Measurements from ENCODE around the gene STX8. TPM values are rescaled to one million over a fixed set of nuclear protein-coding genes. Genes with fewer than 3 reads are reported as not detected.

Gene STX8
- total and polyA plus RNA-seq, 9 of the 15 experiments (the other 6 are each of a cell fraction or from before 2014, with no cell fraction given) = 14.6 to 42.5 (median 22.1) TPM

DNA sequence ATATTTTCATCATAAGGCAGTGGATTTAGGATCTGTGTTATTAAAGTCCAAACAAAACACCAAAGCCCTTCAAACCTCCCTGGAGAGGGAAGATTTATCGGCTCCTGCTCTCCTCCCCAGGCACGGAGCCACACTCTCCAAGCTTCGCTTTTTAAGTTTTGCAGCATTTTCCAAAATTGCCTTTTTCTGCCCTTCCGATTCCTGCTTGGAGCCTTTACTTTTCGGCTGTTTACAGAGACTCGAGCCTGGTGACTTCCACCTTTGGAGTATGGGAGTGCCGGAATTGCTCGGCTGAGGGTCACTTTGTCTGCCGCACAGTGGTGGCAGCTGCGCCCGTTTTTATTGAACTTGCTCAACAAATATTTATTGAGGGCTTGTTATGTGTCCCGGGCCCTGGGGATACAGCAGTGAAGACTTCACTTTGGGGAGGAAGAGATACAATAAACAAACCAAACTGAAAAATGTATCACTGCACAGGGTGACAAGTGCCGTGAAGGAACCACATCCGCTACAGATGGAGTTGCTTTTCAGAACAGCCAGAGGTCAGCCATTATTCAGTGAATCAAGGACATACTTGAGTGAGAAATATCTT is 368.8 kb downstream of the STX8 start (continued):
- TF ChIP-seq ARID1B (IDR thresholded peaks at IDR 0.05) (no peak), MAFG (tag; conservative IDR thresholded peaks at IDR 0.05) (no peak), ZNF445 (CRISPR knock-in tag; IDR thresholded peaks at IDR 0.05; ENCODE audit: low read depth) (no peak)
- TF ChIP-seq, protein P1, sequence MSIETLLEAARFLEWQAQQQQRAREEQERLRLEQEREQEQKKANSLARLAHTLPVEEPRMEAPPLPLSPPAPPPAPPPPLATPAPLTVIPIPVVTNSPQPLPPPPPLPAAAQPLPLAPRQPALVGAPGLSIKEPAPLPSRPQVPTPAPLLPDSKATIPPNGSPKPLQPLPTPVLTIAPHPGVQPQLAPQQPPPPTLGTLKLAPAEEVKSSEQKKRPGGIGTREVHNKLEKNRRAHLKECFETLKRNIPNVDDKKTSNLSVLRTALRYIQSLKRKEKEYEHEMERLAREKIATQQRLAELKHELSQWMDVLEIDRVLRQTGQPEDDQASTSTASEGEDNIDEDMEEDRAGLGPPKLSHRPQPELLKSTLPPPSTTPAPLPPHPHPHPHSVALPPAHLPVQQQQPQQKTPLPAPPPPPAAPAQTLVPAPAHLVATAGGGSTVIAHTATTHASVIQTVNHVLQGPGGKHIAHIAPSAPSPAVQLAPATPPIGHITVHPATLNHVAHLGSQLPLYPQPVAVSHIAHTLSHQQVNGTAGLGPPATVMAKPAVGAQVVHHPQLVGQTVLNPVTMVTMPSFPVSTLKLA (conservative IDR thresholded peaks at IDR 0.05) = no peak
- TF ChIP-seq, protein P2, sequence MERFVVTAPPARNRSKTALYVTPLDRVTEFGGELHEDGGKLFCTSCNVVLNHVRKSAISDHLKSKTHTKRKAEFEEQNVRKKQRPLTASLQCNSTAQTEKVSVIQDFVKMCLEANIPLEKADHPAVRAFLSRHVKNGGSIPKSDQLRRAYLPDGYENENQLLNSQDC (CRISPR knock-in tag; IDR thresholded peaks at IDR 0.05) = no peak

DNA sequence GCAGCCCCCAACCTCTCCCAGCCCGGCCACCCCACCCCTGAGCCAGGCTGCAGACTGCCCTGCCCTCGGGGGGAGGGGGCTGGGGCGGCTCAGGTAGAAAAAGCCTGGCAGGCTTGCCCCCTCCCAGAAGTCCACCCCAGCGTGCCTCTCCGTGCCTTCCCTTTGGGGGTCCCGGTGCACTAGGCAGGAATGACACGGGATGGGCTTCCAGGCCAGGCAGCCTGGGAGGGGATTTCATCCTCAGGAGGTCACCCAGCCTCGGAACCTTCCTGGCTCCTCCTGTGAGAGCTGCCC is 369.3 kb downstream of the STX8 start:
- no peak for DNase-seq (ENCODE audit: extremely low read depth in 1 of 4, low spot score in 3 of 4)
- no peaks in the 10 kb centered on the region for H4K20me1 ChIP-seq (replicated peaks; ENCODE audit: control insufficient read depth, insufficient read depth, low read length)
- no peaks in the 10 kb centered on the region for H3K9me3 ChIP-seq (replicated peaks; ENCODE audit: control insufficient read depth, insufficient read depth, low read depth, low read length)
- FAIRE-seq = no peak
- no peak overlapping the region for H3K4me3 ChIP-seq
- H3K4me1 ChIP-seq (replicated peaks in 1 of 2; ENCODE audit: control insufficient read depth in 2 of 2, insufficient read depth in 2 of 2, low read length in 2 of 2) = no peaks in the 10 kb centered on the region
- intact Hi-C loops (cut with micrococcal nuclease) = no loop called here
- H2AFZ ChIP-seq (ENCODE audit: low read depth, low read length) = no peak overlapping the region
- no peaks in the 10 kb centered on the region for H3K9me1 ChIP-seq (ENCODE audit: control insufficient read depth, insufficient read depth, low read length)
- TF ChIP-seq POLR2AphosphoS5 (IDR thresholded peaks at IDR 0.05; ENCODE audit: control insufficient read depth, insufficient read depth, low read depth, low read length) = no peak
- TF ChIP-seq KDM4B (IDR thresholded peaks at IDR 0.05; ENCODE audit: borderline replicate concordance in 2 of 2, low read depth in 1 of 2) = no peak
- TF ChIP-seq BRF1 (IDR thresholded peaks at IDR 0.05; ENCODE audit: borderline replicate concordance, extremely low read depth, insufficient read length) = no peak
- TF ChIP-seq POLR2H (tag; IDR thresholded peaks at IDR 0.05; ENCODE audit: low read depth) = no peak
- no peak for TF ChIP-seq FOXP1 (CRISPR knock-in tag; IDR thresholded peaks at IDR 0.05)
- TF ChIP-seq, protein P3, sequence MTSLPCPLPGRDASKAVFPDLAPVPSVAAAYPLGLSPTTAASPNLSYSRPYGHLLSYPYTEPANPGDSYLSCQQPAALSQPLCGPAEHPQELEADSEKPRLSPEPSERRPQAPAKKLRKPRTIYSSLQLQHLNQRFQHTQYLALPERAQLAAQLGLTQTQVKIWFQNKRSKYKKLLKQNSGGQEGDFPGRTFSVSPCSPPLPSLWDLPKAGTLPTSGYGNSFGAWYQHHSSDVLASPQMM (CRISPR knock-in tag; IDR thresholded peaks at IDR 0.05) = no peak
- no peak for TF ChIP-seq ZNF12 (CRISPR knock-in tag; IDR thresholded peaks at IDR 0.05)
- TF ChIP-seq TSC22D4 (tag; IDR thresholded peaks at IDR 0.05) = no peak
- TF ChIP-seq DMBX1 (CRISPR knock-in tag; IDR thresholded peaks at IDR 0.05; ENCODE audit: borderline replicate concordance) = no peak
- TF ChIP-seq MCM5 (IDR thresholded peaks at IDR 0.05; ENCODE audit: low read depth) = no peak
- H3K27ac ChIP-seq (ENCODE audit: extremely low read depth, low read depth, low read length) = no peak overlapping the region
- no TSS peak for BruUV-seq (replicated peaks)
- ChIA-PET POLR2A (no interaction called here), CTCF (ENCODE audit: low intra/inter-chr PET ratio) (no interaction called here)
- in situ Hi-C loops (cut with MboI) = no loop called here
- no peak overlapping the region for H3K9ac ChIP-seq (ENCODE audit: insufficient read depth in 1 of 2, low read depth in 2 of 2, low read length in 2 of 2)
- H3K27me3 ChIP-seq (ENCODE audit: control insufficient read depth in 2 of 2, insufficient read depth in 2 of 2, low read length in 2 of 2) = peaks cover 2 to 15% of the 10 kb centered on the region in 2 experiments; a peak in 2 of 5 replicates
- H3K36me3 ChIP-seq (ENCODE audit: control insufficient read depth, insufficient read depth, low read length) = no peaks in the 10 kb centered on the region
- 0% methylated on average over 1 of the region's 8 CpGs for WGBS (ENCODE audit: insufficient coverage, low coverage, missing lambda C conversion rate)
- H3K4me2 ChIP-seq (ENCODE audit: insufficient read depth, low read length) = no peak overlapping the region
- no peak for ATAC-seq
- no peaks in the 10 kb centered on the region for H3K79me2 ChIP-seq (ENCODE audit: control insufficient read depth, insufficient read depth, low read length)
